PC-3 (cell line): ENCODE measurements around the gene OTX2.

ENCODE experiments used
- CTCF ChIP-seq: fragments of 300-600 bp; sonication (generic); conservative IDR thresholded peaks from 2 replicates; pipeline ENCODE4 v1.5.1; 2017; ENCODE audit warnings: antibody characterized with exemption, low read depth, mild to moderate bottlenecking, low read length
- EZH2 ChIP-seq: fragments of 300-600 bp; sonication (generic); IDR thresholded peaks from one replicate; pipeline ENCODE4 v1.6.1; 2017; ENCODE audit warnings: antibody characterized with exemption, mild to moderate bottlenecking, low read length; ENCODE audit not compliant: unreplicated experiment
- EZH2phosphoT487 ChIP-seq: fragments of 300-600 bp; sonication (generic); IDR thresholded peaks from 2 replicates; pipeline ENCODE4 v1.6.1; 2018; ENCODE audit warnings: mild to moderate bottlenecking, antibody characterized with exemption, low read length, borderline replicate concordance

DNA sequence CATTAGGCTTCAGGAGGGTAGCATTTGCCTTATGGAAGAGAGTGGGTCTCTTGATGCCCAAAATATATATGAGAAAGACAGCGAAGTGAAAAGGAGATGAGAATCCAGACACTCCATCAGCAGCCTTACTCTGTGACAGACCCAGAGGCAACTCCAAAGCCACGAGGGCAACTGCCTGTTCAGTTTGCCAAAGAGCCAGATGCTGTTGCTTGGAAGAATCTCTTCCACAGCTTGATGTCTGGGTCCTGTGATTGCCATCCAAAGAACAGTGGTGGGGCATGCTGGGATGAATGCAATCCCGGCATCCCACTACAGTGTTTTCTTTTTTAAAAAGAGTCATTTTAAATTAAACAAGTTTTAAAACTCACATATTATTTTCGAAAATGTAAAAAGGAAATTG is 10.9 kb upstream of the OTX2 start:
- TF ChIP-seq CTCF (no peak), EZH2phosphoT487 (no peak), EZH2 (no peak)
